HL-60 (cell line): ENCODE data around the gene FGF3.

Experiments
- DNase-seq, 2 experiments: peaks; one replicate each; pipeline ENCODE4 v3.0.0-alpha.2; 2010 to 2020; ENCODE audit warnings: low read depth in 1 of 2, low spot score in 1 of 2
- H3K27ac ChIP-seq: fragments of 250-450 bp; sonication (Bioruptor Pico); replicated peaks from 2 replicates; pipeline ENCODE4 v1.5.1; 2020; ENCODE audit warnings: mild to moderate bottlenecking, moderate library complexity
- H3K27me3 ChIP-seq: fragments of 250-450 bp; sonication (Bioruptor Pico); 2 replicates; pipeline ENCODE4 v1.5.1; 2021; ENCODE audit warnings: mild to moderate bottlenecking, moderate library complexity; ENCODE audit not compliant: insufficient read depth, poor library complexity, severe bottlenecking
- H3K4me3 ChIP-seq: replicated peaks from 2 replicates; pipeline ENCODE4 v1.5.1; 2011; ENCODE audit warnings: mild to moderate bottlenecking, control low read depth, low read length; ENCODE audit not compliant: insufficient read depth
- GABPA ChIP-seq: IDR thresholded peaks from 2 replicates; pipeline ENCODE4 v1.6.1; 2012; ENCODE audit warnings: low read depth
- POLR2AphosphoS5 ChIP-seq: IDR thresholded peaks from 2 replicates; pipeline ENCODE4 v1.6.1; 2012; ENCODE audit warnings: low read depth
- SPI1 ChIP-seq: IDR thresholded peaks from 2 replicates; pipeline ENCODE4 v1.6.1; 2012; ENCODE audit warnings: low read depth, mild to moderate bottlenecking, borderline replicate concordance
- TF ChIP-seq, protein P1 (sequence below): IDR thresholded peaks from 2 replicates; pipeline ENCODE4 v1.6.1; 2012; ENCODE audit warnings: low read depth; ENCODE audit not compliant: insufficient replicate concordance
- TF ChIP-seq, protein P2 (sequence below): IDR thresholded peaks from one replicate; pipeline ENCODE4 v1.5.1; 2011; ENCODE audit warnings: low read length, control low read depth, inconsistent platforms; ENCODE audit not compliant: insufficient read depth

Gene FGF3

DNA sequence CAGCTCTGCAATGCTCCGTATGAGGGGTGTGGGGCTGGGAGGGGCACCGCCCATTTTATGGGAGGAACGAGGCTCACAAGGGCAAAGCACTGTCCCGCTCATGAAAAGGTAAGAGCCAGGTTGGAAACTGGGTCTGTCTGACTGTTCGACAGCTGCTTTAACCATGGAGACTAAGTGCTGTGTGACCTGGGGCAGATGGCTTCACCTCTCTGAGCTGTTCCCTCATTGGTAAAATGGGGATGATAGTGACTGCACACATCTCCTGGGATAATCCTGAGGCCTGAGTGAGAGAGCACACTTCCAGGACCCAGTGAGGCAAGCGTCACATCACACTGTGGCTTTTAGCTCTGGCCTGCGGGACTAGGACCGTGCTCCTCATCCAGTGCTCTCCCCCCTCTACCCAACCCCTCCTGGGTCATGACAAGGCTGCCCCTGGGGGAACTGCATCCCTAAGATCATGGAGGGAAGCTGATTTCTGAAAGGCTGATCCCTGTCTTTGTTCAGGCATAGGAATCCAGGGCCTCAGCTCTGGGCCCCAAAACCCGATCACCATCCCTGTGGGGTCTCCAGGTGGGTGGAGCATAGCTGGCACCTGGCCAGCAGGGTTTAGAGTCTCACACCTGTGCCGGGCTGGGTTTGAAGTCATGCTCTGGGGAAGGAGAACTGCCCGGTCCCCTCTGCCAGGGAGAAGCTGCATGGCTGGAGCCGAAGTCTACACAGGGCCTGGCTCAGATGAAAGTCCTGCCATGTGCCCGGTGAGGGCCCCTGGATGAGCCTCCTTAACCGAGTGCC, 21.3 kb downstream of the FGF3 start:
- no peak for TF ChIP-seq POLR2AphosphoS5
- no peak for TF ChIP-seq SPI1
- TF ChIP-seq, protein P1, sequence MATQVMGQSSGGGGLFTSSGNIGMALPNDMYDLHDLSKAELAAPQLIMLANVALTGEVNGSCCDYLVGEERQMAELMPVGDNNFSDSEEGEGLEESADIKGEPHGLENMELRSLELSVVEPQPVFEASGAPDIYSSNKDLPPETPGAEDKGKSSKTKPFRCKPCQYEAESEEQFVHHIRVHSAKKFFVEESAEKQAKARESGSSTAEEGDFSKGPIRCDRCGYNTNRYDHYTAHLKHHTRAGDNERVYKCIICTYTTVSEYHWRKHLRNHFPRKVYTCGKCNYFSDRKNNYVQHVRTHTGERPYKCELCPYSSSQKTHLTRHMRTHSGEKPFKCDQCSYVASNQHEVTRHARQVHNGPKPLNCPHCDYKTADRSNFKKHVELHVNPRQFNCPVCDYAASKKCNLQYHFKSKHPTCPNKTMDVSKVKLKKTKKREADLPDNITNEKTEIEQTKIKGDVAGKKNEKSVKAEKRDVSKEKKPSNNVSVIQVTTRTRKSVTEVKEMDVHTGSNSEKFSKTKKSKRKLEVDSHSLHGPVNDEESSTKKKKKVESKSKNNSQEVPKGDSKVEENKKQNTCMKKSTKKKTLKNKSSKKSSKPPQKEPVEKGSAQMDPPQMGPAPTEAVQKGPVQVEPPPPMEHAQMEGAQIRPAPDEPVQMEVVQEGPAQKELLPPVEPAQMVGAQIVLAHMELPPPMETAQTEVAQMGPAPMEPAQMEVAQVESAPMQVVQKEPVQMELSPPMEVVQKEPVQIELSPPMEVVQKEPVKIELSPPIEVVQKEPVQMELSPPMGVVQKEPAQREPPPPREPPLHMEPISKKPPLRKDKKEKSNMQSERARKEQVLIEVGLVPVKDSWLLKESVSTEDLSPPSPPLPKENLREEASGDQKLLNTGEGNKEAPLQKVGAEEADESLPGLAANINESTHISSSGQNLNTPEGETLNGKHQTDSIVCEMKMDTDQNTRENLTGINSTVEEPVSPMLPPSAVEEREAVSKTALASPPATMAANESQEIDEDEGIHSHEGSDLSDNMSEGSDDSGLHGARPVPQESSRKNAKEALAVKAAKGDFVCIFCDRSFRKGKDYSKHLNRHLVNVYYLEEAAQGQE: no peak
- TF ChIP-seq, protein P2, sequence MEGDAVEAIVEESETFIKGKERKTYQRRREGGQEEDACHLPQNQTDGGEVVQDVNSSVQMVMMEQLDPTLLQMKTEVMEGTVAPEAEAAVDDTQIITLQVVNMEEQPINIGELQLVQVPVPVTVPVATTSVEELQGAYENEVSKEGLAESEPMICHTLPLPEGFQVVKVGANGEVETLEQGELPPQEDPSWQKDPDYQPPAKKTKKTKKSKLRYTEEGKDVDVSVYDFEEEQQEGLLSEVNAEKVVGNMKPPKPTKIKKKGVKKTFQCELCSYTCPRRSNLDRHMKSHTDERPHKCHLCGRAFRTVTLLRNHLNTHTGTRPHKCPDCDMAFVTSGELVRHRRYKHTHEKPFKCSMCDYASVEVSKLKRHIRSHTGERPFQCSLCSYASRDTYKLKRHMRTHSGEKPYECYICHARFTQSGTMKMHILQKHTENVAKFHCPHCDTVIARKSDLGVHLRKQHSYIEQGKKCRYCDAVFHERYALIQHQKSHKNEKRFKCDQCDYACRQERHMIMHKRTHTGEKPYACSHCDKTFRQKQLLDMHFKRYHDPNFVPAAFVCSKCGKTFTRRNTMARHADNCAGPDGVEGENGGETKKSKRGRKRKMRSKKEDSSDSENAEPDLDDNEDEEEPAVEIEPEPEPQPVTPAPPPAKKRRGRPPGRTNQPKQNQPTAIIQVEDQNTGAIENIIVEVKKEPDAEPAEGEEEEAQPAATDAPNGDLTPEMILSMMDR: no peak
- TF ChIP-seq GABPA: no peak
- Histone ChIP-seq H3K27ac (no peak overlapping the region), H3K27me3 (no peaks in the 10 kb centered on the region), H3K4me3 (no peak overlapping the region)
- DNase-seq: no peak

DNA sequence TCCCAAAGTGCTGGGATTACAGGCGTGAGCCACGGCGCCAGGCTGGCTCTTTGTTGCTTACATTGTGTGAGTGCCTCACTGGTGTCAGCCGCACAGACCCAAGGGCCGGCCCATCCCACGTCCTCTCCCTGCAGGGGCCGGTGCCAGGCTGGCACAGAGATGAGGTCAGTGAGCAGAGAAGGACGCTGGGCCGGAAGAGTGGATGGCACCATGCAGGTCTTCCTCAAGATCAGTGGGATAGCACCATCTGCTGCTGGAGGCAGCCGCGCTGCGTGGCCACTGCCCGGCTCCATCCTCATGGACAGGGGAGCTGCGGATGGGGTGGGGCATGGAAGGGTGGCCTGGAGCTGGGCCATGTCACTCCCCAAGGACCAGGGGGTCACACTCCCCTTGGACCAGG, 22.1 kb downstream of the FGF3 start:
- Histone ChIP-seq H3K27ac (no peak overlapping the region), H3K4me3 (no peak overlapping the region), H3K27me3 (no peaks in the 10 kb centered on the region)
- DNase-seq: no peak
- TF ChIP-seq GABPA (no peak), POLR2AphosphoS5 (no peak), SPI1 (no peak)
- TF ChIP-seq, protein P1: no peak
- TF ChIP-seq, protein P2: no peak

DNA sequence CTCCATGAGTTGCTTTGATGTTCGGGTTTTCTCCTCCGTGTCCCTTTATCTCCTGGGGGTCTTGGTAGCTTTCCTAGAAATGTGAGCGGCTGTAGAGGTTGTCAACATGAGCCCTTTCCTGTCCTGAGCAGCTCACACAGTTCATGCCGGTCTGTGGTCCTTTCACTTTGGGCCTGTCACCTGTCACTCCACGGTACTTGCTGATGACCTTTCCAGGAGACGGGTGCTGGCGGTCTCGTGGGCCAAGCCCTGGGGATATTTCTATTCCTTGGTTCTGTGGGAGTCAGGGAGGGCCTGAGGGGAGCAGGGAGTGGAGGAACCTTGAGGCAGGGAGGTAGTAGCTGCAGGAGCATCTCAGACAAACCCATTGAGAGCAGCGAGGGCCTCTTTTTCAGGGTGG, 23.2 kb downstream of the FGF3 start:
- DNase-seq: no peak
- no peak for TF ChIP-seq POLR2AphosphoS5
- TF ChIP-seq, protein P1: no peak
- no peak for TF ChIP-seq GABPA
- TF ChIP-seq, protein P2: no peak
- TF ChIP-seq SPI1: no peak
- Histone ChIP-seq H3K4me3 (no peak overlapping the region), H3K27ac (no peak overlapping the region), H3K27me3 (no peaks in the 10 kb centered on the region)
